Peyer's patch (tissue), 4 donors: ENCODE measurements around the gene ANTXR1. TPM values are rescaled to one million over a fixed set of nuclear protein-coding genes. Genes with fewer than 3 reads are reported as not detected.

Source experiments
- DNase-seq, 3 donors: peaks; one replicate each; pipeline ENCODE4 v3.0.0-alpha.2; 2017 to 2019
- H3K27ac ChIP-seq, 4 donors: fragments of 200-600 bp; sonication (generic); one replicate each; pipeline ENCODE4 v1.5.1; 2016 to 2019
- H3K27me3 ChIP-seq, 2 donors: fragments of 200-600 bp; sonication (generic); one replicate each; pipeline ENCODE4 v1.5.1; 2019
- H3K36me3 ChIP-seq, 3 donors: fragments of 200-600 bp; sonication (generic); one replicate each; pipeline ENCODE4 v1.5.1; 2016 to 2019
- H3K4me1 ChIP-seq, 4 donors: fragments of 200-600 bp; sonication (generic); one replicate each; pipeline ENCODE4 v1.5.1; 2016 to 2019
- H3K4me3 ChIP-seq, 4 donors: fragments of 200-600 bp; sonication (generic); 1 replicate in 3 of 4; 2 replicates in 1 of 4; pipeline ENCODE4 v1.5.1; 2016 to 2019; ENCODE audit warnings: mild to moderate bottlenecking in 1 of 4
- H3K9me3 ChIP-seq, 4 donors: fragments of 200-600 bp; sonication (generic); one replicate each; pipeline ENCODE4 v1.5.1; 2016 to 2019; ENCODE audit warnings: mild to moderate bottlenecking in 1 of 4
- POLR2A ChIP-seq, 2 donors: fragments of 450-650 bp; IDR thresholded peaks; one replicate each; pipeline ENCODE4 v1.5.1; 2017; ENCODE audit warnings: antibody characterized with exemption in 2 of 2, mild to moderate bottlenecking in 2 of 2, moderate library complexity in 2 of 2
- total RNA-seq, 4 donors: library from RNA; depleted of rRNA; stranded (reverse); fragments of >200 nt; gene quantifications; one replicate each; pipeline ENCODE4 v1.1.0, GENCODE V29; 2016
- TF ChIP-seq, protein P1 (sequence below), 6 experiments: fragments of 450-650 bp in 4 of 6; fragments of 200-600 bp in 2 of 6; sonication (generic) in 1 of 6; IDR thresholded peaks; one replicate each; pipeline ENCODE4 v1.5.1; 2017 to 2019; ENCODE audit warnings: antibody characterized with exemption in 6 of 6, mild to moderate bottlenecking in 3 of 6, moderate library complexity in 1 of 6

ANTXR1 gene
- total RNA-seq, 4 donors from 2014 or later = 5.4 to 39.6 (median 25.0) TPM

DNA sequence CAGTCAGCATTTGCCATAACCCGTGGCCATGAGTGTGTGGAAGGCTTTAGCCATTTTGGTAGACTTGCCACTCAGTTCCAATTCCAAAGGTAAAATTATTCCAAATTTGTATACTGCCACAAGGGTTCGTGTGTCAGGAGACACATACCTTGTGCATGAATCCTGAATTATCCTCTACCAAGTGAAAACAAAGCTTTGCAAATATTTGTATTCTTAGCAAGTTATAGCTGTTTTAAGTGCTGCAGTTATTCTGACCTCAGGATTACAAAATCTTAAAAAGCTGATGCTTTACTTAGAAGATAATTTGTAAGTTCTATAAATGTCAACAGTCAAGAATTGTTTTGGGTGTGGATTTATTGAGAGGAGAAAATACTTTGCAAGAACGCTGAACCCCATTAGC is 100.6 kb downstream of the ANTXR1 start:
- no peaks in the 10 kb centered on the region for H3K9me3 ChIP-seq
- no peaks in the 10 kb centered on the region for H3K27me3 ChIP-seq
- H3K36me3 ChIP-seq = no peaks in the 10 kb centered on the region
- H3K4me3 ChIP-seq = no peak overlapping the region
- TF ChIP-seq, protein P1, sequence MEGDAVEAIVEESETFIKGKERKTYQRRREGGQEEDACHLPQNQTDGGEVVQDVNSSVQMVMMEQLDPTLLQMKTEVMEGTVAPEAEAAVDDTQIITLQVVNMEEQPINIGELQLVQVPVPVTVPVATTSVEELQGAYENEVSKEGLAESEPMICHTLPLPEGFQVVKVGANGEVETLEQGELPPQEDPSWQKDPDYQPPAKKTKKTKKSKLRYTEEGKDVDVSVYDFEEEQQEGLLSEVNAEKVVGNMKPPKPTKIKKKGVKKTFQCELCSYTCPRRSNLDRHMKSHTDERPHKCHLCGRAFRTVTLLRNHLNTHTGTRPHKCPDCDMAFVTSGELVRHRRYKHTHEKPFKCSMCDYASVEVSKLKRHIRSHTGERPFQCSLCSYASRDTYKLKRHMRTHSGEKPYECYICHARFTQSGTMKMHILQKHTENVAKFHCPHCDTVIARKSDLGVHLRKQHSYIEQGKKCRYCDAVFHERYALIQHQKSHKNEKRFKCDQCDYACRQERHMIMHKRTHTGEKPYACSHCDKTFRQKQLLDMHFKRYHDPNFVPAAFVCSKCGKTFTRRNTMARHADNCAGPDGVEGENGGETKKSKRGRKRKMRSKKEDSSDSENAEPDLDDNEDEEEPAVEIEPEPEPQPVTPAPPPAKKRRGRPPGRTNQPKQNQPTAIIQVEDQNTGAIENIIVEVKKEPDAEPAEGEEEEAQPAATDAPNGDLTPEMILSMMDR (IDR thresholded peaks at IDR 0.05) = no peak
- TF ChIP-seq POLR2A (IDR thresholded peaks at IDR 0.05) = no peak
- H3K27ac ChIP-seq = no peak overlapping the region
- DNase-seq = no peak
- peaks cover 0 to 3% (median 0%) of the 10 kb centered on the region in 4 donors for H3K4me1 ChIP-seq

DNA sequence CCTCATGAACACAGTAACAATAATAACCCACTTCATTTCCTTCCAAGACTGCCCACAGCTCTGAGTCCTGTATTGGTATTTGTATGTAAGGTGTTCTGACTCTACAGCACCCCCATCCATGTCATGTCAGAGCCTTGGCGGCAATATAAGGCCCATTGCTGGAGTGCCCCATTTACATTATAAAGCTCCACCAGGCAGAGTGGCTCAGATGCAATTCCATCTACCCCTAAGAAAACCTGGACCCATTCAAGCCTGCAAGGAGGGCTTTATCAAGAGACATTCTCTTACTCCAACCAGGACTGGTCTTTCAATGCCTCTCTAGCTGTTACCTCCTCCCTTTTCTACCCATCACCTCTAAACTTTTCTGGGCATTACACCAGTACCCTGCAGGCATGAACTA is 101.6 kb downstream of the ANTXR1 start:
- no peak for DNase-seq
- H3K9me3 ChIP-seq = no peaks in the 10 kb centered on the region
- peaks cover 0 to 4% (median 0%) of the 10 kb centered on the region in 4 donors for H3K4me1 ChIP-seq
- H3K36me3 ChIP-seq = no peaks in the 10 kb centered on the region
- H3K4me3 ChIP-seq = no peak overlapping the region
- H3K27ac ChIP-seq = no peak overlapping the region
- TF ChIP-seq, protein P1 (IDR thresholded peaks at IDR 0.05) = no peak
- TF ChIP-seq POLR2A (IDR thresholded peaks at IDR 0.05) = no peak
- H3K27me3 ChIP-seq = no peaks in the 10 kb centered on the region

DNA sequence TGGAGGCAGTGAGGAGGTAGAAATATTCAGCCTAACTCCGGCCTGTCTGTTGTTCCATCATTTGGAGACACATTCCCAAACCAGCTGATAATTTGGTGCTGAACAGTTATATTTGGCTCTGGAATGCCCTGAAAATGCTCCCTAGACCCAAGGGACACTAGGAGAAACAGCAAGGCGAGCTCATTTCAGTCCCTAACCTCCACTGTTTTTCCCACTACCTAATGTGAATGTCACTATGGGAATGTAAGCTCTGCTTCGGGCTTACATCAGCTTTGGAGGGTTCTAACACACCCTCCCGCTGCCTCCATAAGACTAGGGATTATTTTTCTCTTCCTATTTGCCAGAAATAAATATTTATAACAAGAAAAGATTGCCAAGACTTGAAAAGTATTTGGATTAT is 103.5 kb downstream of the ANTXR1 start:
- H3K36me3 ChIP-seq = no peaks in the 10 kb centered on the region
- no peaks in the 10 kb centered on the region for H3K9me3 ChIP-seq
- H3K27ac ChIP-seq = peak overlapping the region in 2 of 4 donors; percentile 15 to 26
- no peak for DNase-seq
- H3K4me3 ChIP-seq = no peak overlapping the region
- no peaks in the 10 kb centered on the region for H3K27me3 ChIP-seq
- TF ChIP-seq POLR2A (IDR thresholded peaks at IDR 0.05) = no peak
- TF ChIP-seq, protein P1 (IDR thresholded peaks at IDR 0.05) = no peak
- H3K4me1 ChIP-seq = peaks cover 0 to 4% (median 0%) of the 10 kb centered on the region in 4 donors

DNA sequence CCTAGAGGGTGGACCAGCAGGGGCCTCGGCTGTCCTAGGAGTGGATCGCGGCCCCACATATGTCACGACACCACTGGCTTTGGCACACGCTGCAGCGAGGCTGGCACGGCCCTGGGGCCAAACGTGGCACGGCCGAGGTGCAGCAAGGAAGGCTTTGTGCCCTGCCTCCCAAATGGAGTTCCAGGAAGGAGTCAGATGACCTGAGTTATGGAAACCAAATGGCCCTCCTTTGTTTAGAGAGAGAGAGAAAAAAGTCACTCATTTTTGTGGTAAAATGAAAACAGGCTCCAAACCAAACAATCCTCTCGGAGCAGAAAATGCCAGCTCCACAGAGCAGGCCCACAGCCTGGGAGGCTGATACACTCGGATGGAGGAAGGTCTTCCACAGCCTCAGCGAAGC is 105.6 kb downstream of the ANTXR1 start:
- H3K4me1 ChIP-seq = peaks cover 0 to 4% (median 0%) of the 10 kb centered on the region in 4 donors
- no peak overlapping the region for H3K4me3 ChIP-seq
- no peaks in the 10 kb centered on the region for H3K9me3 ChIP-seq
- H3K27ac ChIP-seq = peak overlapping the region in 1 of 4 donors; percentile 31
- H3K36me3 ChIP-seq = no peaks in the 10 kb centered on the region
- TF ChIP-seq, protein P1 (IDR thresholded peaks at IDR 0.05) = no peak
- TF ChIP-seq POLR2A (IDR thresholded peaks at IDR 0.05) = no peak
- H3K27me3 ChIP-seq = no peaks in the 10 kb centered on the region
- no peak for DNase-seq

DNA sequence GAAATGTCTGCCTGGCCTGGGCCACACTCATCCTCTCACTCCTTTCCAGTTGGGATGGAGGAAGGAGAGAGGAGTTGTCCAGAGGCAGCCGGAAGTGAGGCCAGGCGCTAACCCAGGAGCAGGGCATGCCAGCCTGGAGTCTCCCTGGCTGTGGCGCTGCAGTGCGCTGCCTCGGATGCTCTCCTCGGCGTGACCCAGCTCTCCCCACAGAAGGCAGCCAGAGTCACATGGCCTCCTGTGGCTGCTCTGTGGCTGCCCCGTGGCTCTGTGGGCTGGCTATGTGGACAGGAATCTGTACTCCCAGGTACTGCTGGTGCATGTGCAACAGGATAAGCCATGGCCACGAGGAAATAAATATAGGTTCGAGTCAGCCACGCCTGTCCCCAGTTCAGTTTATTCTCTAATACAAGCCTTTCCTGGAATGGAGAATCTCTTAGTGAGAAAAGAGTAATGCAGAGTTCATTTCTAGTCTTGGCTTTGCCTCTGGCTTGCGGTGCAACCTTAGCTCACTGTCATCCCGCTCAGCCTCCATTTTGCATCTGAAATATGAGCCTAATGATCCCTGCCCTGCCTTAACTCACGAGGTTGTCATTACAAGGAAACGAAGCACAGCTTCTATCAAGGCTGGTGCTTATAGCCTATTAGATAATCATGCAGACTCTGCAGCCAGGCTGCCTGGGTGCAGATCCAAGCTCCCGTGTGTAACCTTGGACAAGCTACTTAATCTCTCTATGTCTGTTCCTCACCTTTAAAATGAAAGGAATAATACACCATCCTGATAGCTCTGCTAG is 106.3 kb downstream of the ANTXR1 start:
- TF ChIP-seq POLR2A (IDR thresholded peaks at IDR 0.05) = no peak
- TF ChIP-seq, protein P1 (IDR thresholded peaks at IDR 0.05) = no peak
- no peak for DNase-seq
- Histone ChIP-seq H3K4me1 (peaks cover 0 to 4% (median 0%) of the 10 kb centered on the region in 4 donors), H3K9me3 (no peaks in the 10 kb centered on the region), H3K36me3 (no peaks in the 10 kb centered on the region), H3K4me3 (no peak overlapping the region), H3K27ac (peak overlapping the region in 1 of 4 donors; percentile 31), H3K27me3 (no peaks in the 10 kb centered on the region)
